K562 (cell line): ENCODE measurements around the gene IL4I1. TPM values are rescaled to one million over a fixed set of nuclear protein-coding genes. Genes with fewer than 3 reads are reported as not detected.
A peak's percentile ranks its signal among the peaks of the same experiment; 100 is the strongest.

Experiments
- ATAC-seq: fragments of 200-7000 bp; cut with Tn5 transposase; 3 replicates; pipeline ENCODE4 v1.9.1; 2020; ENCODE audit warnings: moderate library complexity
- BruUV-seq: library from RNA; stranded (reverse); fragments of 400-500 nt; replicated peaks from 2 replicates; lab custom pipeline; 2021; lab: Mats Ljungman, UMichigan
- CTCF ChIA-PET: fragments of 300-600 bp; formaldehyde crosslinking; extraction: SDS; loops from one replicate; lab custom pipeline; 2021; ENCODE audit warnings: low intra/inter-chr PET ratio; lab: Yijun Ruan, JAX
- POLR2A ChIA-PET: fragments of 300-600, 350-650 bp; sonication (Branson Sonifier 250); formaldehyde crosslinking; extraction: SDS; loops from one replicate; lab custom pipeline; 2021; ENCODE audit warnings: antibody characterized with exemption, inconsistent platforms; lab: Yijun Ruan, JAX
- DNase-seq, 4 experiments: peaks; one replicate each; pipeline versions ENCODE4 v3.0.0 to v3.0.0-alpha.2; 2011 to 2018; ENCODE audit warnings: low spot score in 3 of 4, mixed read lengths in 3 of 4; ENCODE audit errors: extremely low read depth in 1 of 4
- FAIRE-seq: peaks from 2 replicates; lab custom pipeline; 2011; peaks lifted over from hg19 to GRCh38; lab: Jason Lieb, UNC
- H2AFZ ChIP-seq: 2 replicates; pipeline ENCODE4 v1.6.0; 2011; ENCODE audit warnings: low read depth, low read length, control low read depth, inconsistent platforms
- H3K27ac ChIP-seq: fragments of 200-600 bp; 3 replicates; pipeline ENCODE4 v1.8.0; 2011; ENCODE audit warnings: low read depth, mild to moderate bottlenecking, control low read depth, inconsistent platforms, low read length, moderate library complexity, mixed read lengths; ENCODE audit errors: extremely low read depth
- H3K27me3 ChIP-seq, 2 experiments: fragments of 300-600 bp in 1 of 2; 2 replicates in 1 of 2; 3 replicates in 1 of 2; pipeline versions ENCODE4 v1.6.0 to v1.8.0; 2011; ENCODE audit warnings: inconsistent platforms in 2 of 2, low read length in 2 of 2, mild to moderate bottlenecking in 1 of 2, mixed read lengths in 1 of 2, moderate library complexity in 1 of 2; ENCODE audit not compliant: control insufficient read depth in 2 of 2, insufficient read depth in 2 of 2
- H3K36me3 ChIP-seq: fragments of 300-600 bp; 3 replicates; pipeline ENCODE4 v1.8.0; 2011; ENCODE audit warnings: mild to moderate bottlenecking, low read length, inconsistent platforms; ENCODE audit not compliant: control insufficient read depth, insufficient read depth
- H3K4me1 ChIP-seq, 2 experiments: fragments of 200-600 bp in 1 of 2; replicated peaks in 1 of 2; 2 replicates in 1 of 2; 3 replicates in 1 of 2; pipeline versions ENCODE4 v1.5.1 to v1.8.0; 2011; ENCODE audit warnings: inconsistent platforms in 2 of 2, low read length in 2 of 2, mild to moderate bottlenecking in 1 of 2, mixed read lengths in 1 of 2, moderate library complexity in 1 of 2; ENCODE audit not compliant: control insufficient read depth in 2 of 2, insufficient read depth in 2 of 2
- H3K4me2 ChIP-seq: 2 replicates; pipeline ENCODE4 v1.6.1; 2011; ENCODE audit warnings: low read length, control low read depth, inconsistent platforms, mixed read lengths; ENCODE audit not compliant: insufficient read depth
- H3K4me3 ChIP-seq: fragments of 200-600 bp; sonication (generic), shearing (Covaris generic); 2 replicates; pipeline ENCODE4 v1.5.1; 2016; ENCODE audit warnings: control low read depth, inconsistent platforms
- H3K79me2 ChIP-seq: fragments of 200-600 bp; 3 replicates; pipeline ENCODE4 v1.8.0; 2011; ENCODE audit warnings: low read length, inconsistent platforms; ENCODE audit not compliant: control insufficient read depth, insufficient read depth
- H3K9ac ChIP-seq, 2 experiments: 2 replicates each; pipeline versions ENCODE4 v1.6.0 to v1.6.1; 2011; ENCODE audit warnings: low read depth in 2 of 2, low read length in 2 of 2, control low read depth in 1 of 2, inconsistent platforms in 1 of 2, mild to moderate bottlenecking in 1 of 2, mixed read lengths in 1 of 2; ENCODE audit not compliant: insufficient read depth in 1 of 2
- H3K9me1 ChIP-seq: one replicate; pipeline ENCODE4 v1.6.0; 2011; ENCODE audit warnings: inconsistent platforms, mild to moderate bottlenecking, low read length, moderate library complexity; ENCODE audit not compliant: control insufficient read depth, insufficient read depth
- H3K9me3 ChIP-seq: replicated peaks from 2 replicates; pipeline ENCODE4 v1.5.1; 2011; ENCODE audit warnings: low read depth, low read length, inconsistent platforms; ENCODE audit not compliant: control insufficient read depth, insufficient read depth
- H4K20me1 ChIP-seq: replicated peaks from 2 replicates; pipeline ENCODE4 v1.6.1; 2011; ENCODE audit warnings: low read length, inconsistent platforms, mixed read lengths; ENCODE audit not compliant: control insufficient read depth, insufficient read depth
- CC2D1A ChIP-seq: fragments of 450-650 bp; IDR thresholded peaks from 2 replicates; pipeline ENCODE4 v1.6.1; 2017; ENCODE audit warnings: mild to moderate bottlenecking
- EHMT2 ChIP-seq: fragments of 450-650 bp; IDR thresholded peaks from 2 replicates; pipeline ENCODE4 v1.6.1; 2018; ENCODE audit warnings: antibody characterized with exemption
- HDAC3 ChIP-seq: fragments of 450-650 bp; IDR thresholded peaks from 2 replicates; pipeline ENCODE4 v1.6.1; 2018; ENCODE audit warnings: borderline replicate concordance, mild to moderate bottlenecking, moderate library complexity; ENCODE audit not compliant: partially characterized antibody
- POU5F1 ChIP-seq: fragments of 150-350 bp; IDR thresholded peaks from 2 replicates; pipeline ENCODE4 v1.6.1; 2014; ENCODE audit warnings: borderline replicate concordance, low read length, low read depth, mild to moderate bottlenecking; ENCODE audit not compliant: partially characterized antibody
- ZNF444 ChIP-seq: fragments of 250-450 bp; sonication (Bioruptor Pico); IDR thresholded peaks from 2 replicates; pipeline ENCODE4 v1.4.0; 2020; ENCODE audit warnings: mild to moderate bottlenecking, moderate library complexity
- ZSCAN29 ChIP-seq: fragments of 450-650 bp; IDR thresholded peaks from 2 replicates; pipeline ENCODE4 v1.6.1; 2017
- WGBS: fragments of 100-300 bp; shearing (Covaris generic); methylation state at CpG from one replicate; pipeline ENCODE4 v1.1.6; 2016; ENCODE audit warnings: low coverage, mixed read lengths; ENCODE audit not compliant: insufficient coverage; ENCODE audit errors: missing lambda C conversion rate; 5-methylcytosine and 5-hydroxymethylcytosine counted together
- in situ Hi-C: fragments of 300-500 bp; cut with MboI; formaldehyde crosslinking; loops from 4 replicates; pipeline ENCODE4 v1.15.0; 2018; ENCODE audit warnings: inconsistent platforms, mixed read lengths
- intact Hi-C: fragments of 100-400 bp; cut with micrococcal nuclease; formaldehyde crosslinking; loops from 2 replicates; pipeline ENCODE4 v1.14.2; 2022
- polyA plus RNA-seq, 8 experiments: library from polyadenylated mRNA; depleted of rRNA in 4 of 8; stranded (reverse) in 5 of 8; unstranded in 3 of 8; fragments of >200 nt; fragmentation: Nextera tagmentation in 2 of 8; fragmentation: Illumina TruSeq in 1 of 8; extraction: Ambion mirVana in 2 of 8; extraction: Trizol in 1 of 8; gene quantifications; 2 replicates each; pipeline versions ENCODE4 v1.2.1 to v1.2.3, GENCODE V29; 2011 to 2014; ENCODE audit warnings: inconsistent platforms in 1 of 8, missing spikeins in 1 of 8
- total RNA-seq, 7 experiments: library from RNA; depleted of rRNA in 6 of 7; stranded (reverse); fragments of >200 nt in 6 of 7; fragmentation: Illumina TruSeq in 2 of 7; extraction: Trizol in 2 of 7; gene quantifications; 2 replicates each; pipeline versions ENCODE4 v1.2.1 to v1.2.3, GENCODE V29; 2011 to 2021; ENCODE audit warnings: low replicate concordance in 1 of 7
- TF ChIP-seq, protein P1 (sequence below): fragments of 150-350 bp; conservative IDR thresholded peaks from 2 replicates; pipeline ENCODE4 v1.6.1; 2014; ENCODE audit warnings: low read length

Gene IL4I1
- total and polyA plus RNA-seq, 9 of the 15 experiments (the other 6 are each of a cell fraction or from before 2014, with no cell fraction given): 0.06 to 0.95 (median 0.43) TPM; not detected in 2

DNA sequence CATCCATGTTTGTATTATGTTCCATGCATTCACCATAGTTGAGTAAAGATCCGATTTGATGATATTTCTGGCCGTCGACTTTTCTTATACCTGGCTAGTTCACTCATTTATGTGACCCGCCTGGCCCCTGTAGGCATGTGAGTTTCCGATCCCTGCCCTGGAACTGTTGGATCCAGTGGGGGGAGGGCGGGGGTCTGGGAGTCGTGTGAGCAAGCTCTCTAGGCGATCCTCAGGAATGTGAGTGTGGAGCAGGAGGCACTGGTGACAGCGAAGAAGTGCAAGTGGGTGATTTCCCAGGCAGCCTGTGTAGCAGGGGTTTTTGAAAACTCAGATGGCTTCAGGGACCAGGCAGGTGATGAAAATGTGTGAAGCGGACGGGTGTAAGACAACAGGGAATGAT lies 56.4 kb downstream of the IL4I1 start:
- no peak overlapping the region for H3K4me2 ChIP-seq
- POLR2A ChIA-PET: interaction anchor here (2.2 kb wide), 1 partner anchor 10 kb away, joined by 7 read pairs; no protein-coding TSS in a partner anchor
- H3K9ac ChIP-seq: peak overlapping the region in 1 of 2 experiments; percentile 43; a peak in 1 of 4 replicates
- H3K9me3 ChIP-seq: no peaks in the 10 kb centered on the region
- no peak for DNase-seq
- no peaks in the 10 kb centered on the region for H4K20me1 ChIP-seq
- CTCF ChIA-PET: no interaction called here
- H2AFZ ChIP-seq: no peak overlapping the region
- no peak for TF ChIP-seq ZSCAN29
- no peak for TF ChIP-seq POU5F1
- no peak for TF ChIP-seq HDAC3
- no peak for TF ChIP-seq CC2D1A
- no peak for TF ChIP-seq ZNF444 (CRISPR knock-in tag)
- TF ChIP-seq, protein P1, sequence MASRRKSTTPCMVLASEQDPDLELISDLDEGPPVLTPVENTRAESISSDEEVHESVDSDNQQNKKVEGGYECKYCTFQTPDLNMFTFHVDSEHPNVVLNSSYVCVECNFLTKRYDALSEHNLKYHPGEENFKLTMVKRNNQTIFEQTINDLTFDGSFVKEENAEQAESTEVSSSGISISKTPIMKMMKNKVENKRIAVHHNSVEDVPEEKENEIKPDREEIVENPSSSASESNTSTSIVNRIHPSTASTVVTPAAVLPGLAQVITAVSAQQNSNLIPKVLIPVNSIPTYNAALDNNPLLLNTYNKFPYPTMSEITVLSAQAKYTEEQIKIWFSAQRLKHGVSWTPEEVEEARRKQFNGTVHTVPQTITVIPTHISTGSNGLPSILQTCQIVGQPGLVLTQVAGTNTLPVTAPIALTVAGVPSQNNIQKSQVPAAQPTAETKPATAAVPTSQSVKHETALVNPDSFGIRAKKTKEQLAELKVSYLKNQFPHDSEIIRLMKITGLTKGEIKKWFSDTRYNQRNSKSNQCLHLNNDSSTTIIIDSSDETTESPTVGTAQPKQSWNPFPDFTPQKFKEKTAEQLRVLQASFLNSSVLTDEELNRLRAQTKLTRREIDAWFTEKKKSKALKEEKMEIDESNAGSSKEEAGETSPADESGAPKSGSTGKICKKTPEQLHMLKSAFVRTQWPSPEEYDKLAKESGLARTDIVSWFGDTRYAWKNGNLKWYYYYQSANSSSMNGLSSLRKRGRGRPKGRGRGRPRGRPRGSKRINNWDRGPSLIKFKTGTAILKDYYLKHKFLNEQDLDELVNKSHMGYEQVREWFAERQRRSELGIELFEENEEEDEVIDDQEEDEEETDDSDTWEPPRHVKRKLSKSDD: no peak
- TF ChIP-seq EHMT2: no peak
- H3K27me3 ChIP-seq: no peaks in the 10 kb centered on the region
- H3K4me3 ChIP-seq: no peak overlapping the region
- no peaks in the 10 kb centered on the region for H3K79me2 ChIP-seq
- H3K27ac ChIP-seq: no peak overlapping the region
- WGBS: 95% methylated on average over 9 of the region's 11 CpGs
- peaks cover 56% of the 10 kb centered on the region for H3K36me3 ChIP-seq
- in situ Hi-C loops: no loop called here
- BruUV-seq: no TSS peak
- no peak for ATAC-seq
- intact Hi-C loops: no loop called here
- no peak for FAIRE-seq
- peaks cover 2% of the 10 kb centered on the region for H3K9me1 ChIP-seq
- peaks cover 0 to 23% of the 10 kb centered on the region in 2 experiments; a peak in 2 of 5 replicates for H3K4me1 ChIP-seq
